Breast epithelium (tissue), 3 donors: Measurements from ENCODE around the gene RGS7.

Experiments used
- CTCF ChIP-seq, 3 donors: fragments of 450-650 bp; IDR thresholded peaks; one replicate each; pipeline ENCODE4 v1.5.1; 2016 to 2017; ENCODE audit warnings: antibody characterized with exemption in 3 of 3, mild to moderate bottlenecking in 3 of 3, moderate library complexity in 3 of 3
- POLR2A ChIP-seq: fragments of 450-650 bp; IDR thresholded peaks from one replicate; pipeline ENCODE4 v1.6.1; 2016; ENCODE audit warnings: antibody characterized with exemption, mild to moderate bottlenecking, moderate library complexity

DNA sequence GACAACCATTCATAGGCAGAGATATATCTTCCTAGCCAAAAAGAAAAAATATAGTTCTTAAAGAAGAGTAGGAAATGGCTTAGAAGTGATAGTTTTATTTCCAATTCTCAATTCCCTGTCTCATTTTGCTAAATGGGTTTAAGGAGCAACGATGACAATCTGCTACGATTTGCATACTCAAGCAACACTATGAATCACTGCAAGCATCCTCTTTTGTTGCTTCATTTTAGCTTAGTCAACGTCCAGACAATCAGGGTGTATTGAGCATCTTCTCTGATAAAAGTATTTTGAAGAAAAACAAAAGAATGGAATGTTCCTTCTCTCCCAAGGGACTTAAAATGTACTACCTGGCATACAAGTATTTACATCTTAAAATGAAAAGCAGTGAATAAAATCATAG, 80.6 kb downstream of the RGS7 start:
- TF ChIP-seq POLR2A (no peak), CTCF (IDR thresholded peaks at IDR 0.05) (no peak)
